ENCODE measurements around the gene NUDT14.

GRCh38 chr14:105200641-105201040 lies 19.5 kb upstream of the NUDT14 start:
- TF ChIP-seq CTCF (IDR thresholded peaks at IDR 0.05), result no peak
- no peak for TF ChIP-seq POLR2A (IDR thresholded peaks at IDR 0.05)
